K562 (cell line): ENCODE results near the gene ZNF569. TPM values are rescaled to one million over a fixed set of nuclear protein-coding genes. Genes with fewer than 3 reads are reported as not detected.
A peak's percentile ranks its signal among the peaks of the same experiment; 100 is the strongest.

Source experiments
- ELF4 ChIP-seq: fragments of 450-650 bp; formaldehyde crosslinking; IDR thresholded peaks from 2 replicates; pipeline ENCODE4 v1.4.0; 2022; ENCODE audit warnings: missing genetic modification characterization
- FOS ChIP-seq: IDR thresholded peaks from 3 replicates; pipeline ENCODE4 v1.6.1; 2011; ENCODE audit not compliant: insufficient read length; ENCODE audit errors: extremely low read depth
- SAFB ChIP-seq: fragments of 200-400 bp; formaldehyde crosslinking; IDR thresholded peaks from 2 replicates; pipeline ENCODE4 v1.6.1; 2017; ENCODE audit warnings: low read depth, low read length, borderline replicate concordance
- SIX5 ChIP-seq, 2 experiments: IDR thresholded peaks; 2 replicates each; pipeline ENCODE4 v1.6.1; 2011; ENCODE audit warnings: low read length in 2 of 2, borderline replicate concordance in 1 of 2, low read depth in 1 of 2, mild to moderate bottlenecking in 1 of 2, moderate library complexity in 1 of 2; ENCODE audit not compliant: insufficient read depth in 1 of 2
- ZNF232 ChIP-seq: sonication (generic); formaldehyde crosslinking; IDR thresholded peaks from 2 replicates; pipeline ENCODE4 v1.8.0; 2022; ENCODE audit warnings: mild to moderate bottlenecking, missing genetic modification reagents
- polyA plus RNA-seq, 8 experiments: library from polyadenylated mRNA; depleted of rRNA in 4 of 8; stranded (reverse) in 5 of 8; unstranded in 3 of 8; fragments of >200 nt; fragmentation: Nextera tagmentation in 2 of 8; fragmentation: Illumina TruSeq in 1 of 8; extraction: Ambion mirVana in 2 of 8; extraction: Trizol in 1 of 8; gene quantifications; 2 replicates each; pipeline versions ENCODE4 v1.2.1 to v1.2.3, GENCODE V29; 2011 to 2014; ENCODE audit warnings: inconsistent platforms in 1 of 8, missing spikeins in 1 of 8
- total RNA-seq, 7 experiments: library from RNA; depleted of rRNA in 6 of 7; stranded (reverse); fragments of >200 nt in 6 of 7; fragmentation: Illumina TruSeq in 2 of 7; extraction: Trizol in 2 of 7; gene quantifications; 2 replicates each; pipeline versions ENCODE4 v1.2.1 to v1.2.3, GENCODE V29; 2011 to 2021; ENCODE audit warnings: low replicate concordance in 1 of 7
- TF ChIP-seq, protein P1 (sequence below): fragments of 200-600 bp; sonication (generic); IDR thresholded peaks from one replicate; pipeline ENCODE4 v1.6.1; 2012; ENCODE audit warnings: mild to moderate bottlenecking, low read depth, low read length, inconsistent platforms
- TF ChIP-seq, protein P2 (sequence below): fragments of 450-650 bp; IDR thresholded peaks from 2 replicates; pipeline ENCODE4 v1.6.1; 2017; ENCODE audit warnings: mild to moderate bottlenecking, moderate library complexity
- TF ChIP-seq, protein P3 (sequence below): sonication (generic); formaldehyde crosslinking; IDR thresholded peaks from 2 replicates; pipeline ENCODE4 v1.8.0; 2023; ENCODE audit warnings: missing genetic modification reagents, mild to moderate bottlenecking, borderline replicate concordance

Gene ZNF569
- total and polyA plus RNA-seq, 9 of the 15 experiments (the other 6 are each of a cell fraction or from before 2014, with no cell fraction given), result 2.1 to 5.7 (median 4.5) TPM

DNA sequence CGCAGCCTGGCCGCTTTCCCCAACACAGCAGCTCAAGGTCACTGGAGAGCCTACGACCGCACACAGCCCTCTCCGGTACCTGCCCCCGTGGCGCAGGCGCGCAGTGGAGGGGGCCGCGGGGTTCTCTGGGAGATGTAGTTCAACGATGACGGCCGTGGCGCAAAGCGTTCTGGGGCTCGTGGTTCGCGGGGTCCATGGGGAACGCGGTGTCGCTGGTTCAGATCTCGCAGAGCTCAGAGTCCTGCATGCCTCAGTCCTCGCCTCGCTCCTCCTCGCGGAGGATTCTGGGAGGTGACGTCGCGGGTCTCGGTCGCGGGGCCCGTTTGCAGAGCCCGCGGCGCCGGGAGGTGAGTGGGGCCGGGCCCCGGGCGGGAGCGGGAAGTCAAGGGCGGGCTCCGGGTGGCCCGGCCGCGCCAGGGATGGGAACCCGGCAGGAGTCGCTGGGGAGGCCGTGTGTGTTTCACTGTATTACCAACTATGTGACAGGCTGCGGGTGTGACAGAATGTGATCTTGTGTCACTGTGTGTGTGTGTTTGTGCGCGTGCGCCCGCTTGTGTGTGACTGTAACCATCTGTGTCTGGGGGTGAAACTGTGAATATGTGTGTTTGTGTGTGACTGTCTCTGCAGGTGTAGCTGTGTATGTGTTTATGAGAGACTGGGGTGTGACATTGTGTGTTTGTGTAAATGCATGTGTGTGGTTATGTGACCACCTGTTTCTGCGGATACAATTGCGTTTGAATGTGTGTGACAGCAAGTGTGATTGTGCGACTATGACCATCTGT, 96.2 kb downstream of the ZNF569 start, which contains the start of gene ZNF527 (continued):
- TF ChIP-seq, protein P1, sequence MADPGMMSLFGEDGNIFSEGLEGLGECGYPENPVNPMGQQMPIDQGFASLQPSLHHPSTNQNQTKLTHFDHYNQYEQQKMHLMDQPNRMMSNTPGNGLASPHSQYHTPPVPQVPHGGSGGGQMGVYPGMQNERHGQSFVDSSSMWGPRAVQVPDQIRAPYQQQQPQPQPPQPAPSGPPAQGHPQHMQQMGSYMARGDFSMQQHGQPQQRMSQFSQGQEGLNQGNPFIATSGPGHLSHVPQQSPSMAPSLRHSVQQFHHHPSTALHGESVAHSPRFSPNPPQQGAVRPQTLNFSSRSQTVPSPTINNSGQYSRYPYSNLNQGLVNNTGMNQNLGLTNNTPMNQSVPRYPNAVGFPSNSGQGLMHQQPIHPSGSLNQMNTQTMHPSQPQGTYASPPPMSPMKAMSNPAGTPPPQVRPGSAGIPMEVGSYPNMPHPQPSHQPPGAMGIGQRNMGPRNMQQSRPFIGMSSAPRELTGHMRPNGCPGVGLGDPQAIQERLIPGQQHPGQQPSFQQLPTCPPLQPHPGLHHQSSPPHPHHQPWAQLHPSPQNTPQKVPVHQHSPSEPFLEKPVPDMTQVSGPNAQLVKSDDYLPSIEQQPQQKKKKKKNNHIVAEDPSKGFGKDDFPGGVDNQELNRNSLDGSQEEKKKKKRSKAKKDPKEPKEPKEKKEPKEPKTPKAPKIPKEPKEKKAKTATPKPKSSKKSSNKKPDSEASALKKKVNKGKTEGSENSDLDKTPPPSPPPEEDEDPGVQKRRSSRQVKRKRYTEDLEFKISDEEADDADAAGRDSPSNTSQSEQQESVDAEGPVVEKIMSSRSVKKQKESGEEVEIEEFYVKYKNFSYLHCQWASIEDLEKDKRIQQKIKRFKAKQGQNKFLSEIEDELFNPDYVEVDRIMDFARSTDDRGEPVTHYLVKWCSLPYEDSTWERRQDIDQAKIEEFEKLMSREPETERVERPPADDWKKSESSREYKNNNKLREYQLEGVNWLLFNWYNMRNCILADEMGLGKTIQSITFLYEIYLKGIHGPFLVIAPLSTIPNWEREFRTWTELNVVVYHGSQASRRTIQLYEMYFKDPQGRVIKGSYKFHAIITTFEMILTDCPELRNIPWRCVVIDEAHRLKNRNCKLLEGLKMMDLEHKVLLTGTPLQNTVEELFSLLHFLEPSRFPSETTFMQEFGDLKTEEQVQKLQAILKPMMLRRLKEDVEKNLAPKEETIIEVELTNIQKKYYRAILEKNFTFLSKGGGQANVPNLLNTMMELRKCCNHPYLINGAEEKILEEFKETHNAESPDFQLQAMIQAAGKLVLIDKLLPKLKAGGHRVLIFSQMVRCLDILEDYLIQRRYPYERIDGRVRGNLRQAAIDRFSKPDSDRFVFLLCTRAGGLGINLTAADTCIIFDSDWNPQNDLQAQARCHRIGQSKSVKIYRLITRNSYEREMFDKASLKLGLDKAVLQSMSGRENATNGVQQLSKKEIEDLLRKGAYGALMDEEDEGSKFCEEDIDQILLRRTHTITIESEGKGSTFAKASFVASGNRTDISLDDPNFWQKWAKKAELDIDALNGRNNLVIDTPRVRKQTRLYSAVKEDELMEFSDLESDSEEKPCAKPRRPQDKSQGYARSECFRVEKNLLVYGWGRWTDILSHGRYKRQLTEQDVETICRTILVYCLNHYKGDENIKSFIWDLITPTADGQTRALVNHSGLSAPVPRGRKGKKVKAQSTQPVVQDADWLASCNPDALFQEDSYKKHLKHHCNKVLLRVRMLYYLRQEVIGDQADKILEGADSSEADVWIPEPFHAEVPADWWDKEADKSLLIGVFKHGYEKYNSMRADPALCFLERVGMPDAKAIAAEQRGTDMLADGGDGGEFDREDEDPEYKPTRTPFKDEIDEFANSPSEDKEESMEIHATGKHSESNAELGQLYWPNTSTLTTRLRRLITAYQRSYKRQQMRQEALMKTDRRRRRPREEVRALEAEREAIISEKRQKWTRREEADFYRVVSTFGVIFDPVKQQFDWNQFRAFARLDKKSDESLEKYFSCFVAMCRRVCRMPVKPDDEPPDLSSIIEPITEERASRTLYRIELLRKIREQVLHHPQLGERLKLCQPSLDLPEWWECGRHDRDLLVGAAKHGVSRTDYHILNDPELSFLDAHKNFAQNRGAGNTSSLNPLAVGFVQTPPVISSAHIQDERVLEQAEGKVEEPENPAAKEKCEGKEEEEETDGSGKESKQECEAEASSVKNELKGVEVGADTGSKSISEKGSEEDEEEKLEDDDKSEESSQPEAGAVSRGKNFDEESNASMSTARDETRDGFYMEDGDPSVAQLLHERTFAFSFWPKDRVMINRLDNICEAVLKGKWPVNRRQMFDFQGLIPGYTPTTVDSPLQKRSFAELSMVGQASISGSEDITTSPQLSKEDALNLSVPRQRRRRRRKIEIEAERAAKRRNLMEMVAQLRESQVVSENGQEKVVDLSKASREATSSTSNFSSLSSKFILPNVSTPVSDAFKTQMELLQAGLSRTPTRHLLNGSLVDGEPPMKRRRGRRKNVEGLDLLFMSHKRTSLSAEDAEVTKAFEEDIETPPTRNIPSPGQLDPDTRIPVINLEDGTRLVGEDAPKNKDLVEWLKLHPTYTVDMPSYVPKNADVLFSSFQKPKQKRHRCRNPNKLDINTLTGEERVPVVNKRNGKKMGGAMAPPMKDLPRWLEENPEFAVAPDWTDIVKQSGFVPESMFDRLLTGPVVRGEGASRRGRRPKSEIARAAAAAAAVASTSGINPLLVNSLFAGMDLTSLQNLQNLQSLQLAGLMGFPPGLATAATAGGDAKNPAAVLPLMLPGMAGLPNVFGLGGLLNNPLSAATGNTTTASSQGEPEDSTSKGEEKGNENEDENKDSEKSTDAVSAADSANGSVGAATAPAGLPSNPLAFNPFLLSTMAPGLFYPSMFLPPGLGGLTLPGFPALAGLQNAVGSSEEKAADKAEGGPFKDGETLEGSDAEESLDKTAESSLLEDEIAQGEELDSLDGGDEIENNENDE, result no peak
- TF ChIP-seq FOS (no peak), SIX5 (IDR thresholded peaks at IDR 0.05; ENCODE audit: borderline replicate concordance in 1 of 2, insufficient read depth in 1 of 2, low read depth in 1 of 2, low read length in 2 of 2) (peak; percentile 57 to 68; a peak in 3 of 4 replicates), ZNF232 (no peak), ELF4 (CRISPR knock-in tag) (no peak), SAFB (no peak)
- TF ChIP-seq, protein P2, sequence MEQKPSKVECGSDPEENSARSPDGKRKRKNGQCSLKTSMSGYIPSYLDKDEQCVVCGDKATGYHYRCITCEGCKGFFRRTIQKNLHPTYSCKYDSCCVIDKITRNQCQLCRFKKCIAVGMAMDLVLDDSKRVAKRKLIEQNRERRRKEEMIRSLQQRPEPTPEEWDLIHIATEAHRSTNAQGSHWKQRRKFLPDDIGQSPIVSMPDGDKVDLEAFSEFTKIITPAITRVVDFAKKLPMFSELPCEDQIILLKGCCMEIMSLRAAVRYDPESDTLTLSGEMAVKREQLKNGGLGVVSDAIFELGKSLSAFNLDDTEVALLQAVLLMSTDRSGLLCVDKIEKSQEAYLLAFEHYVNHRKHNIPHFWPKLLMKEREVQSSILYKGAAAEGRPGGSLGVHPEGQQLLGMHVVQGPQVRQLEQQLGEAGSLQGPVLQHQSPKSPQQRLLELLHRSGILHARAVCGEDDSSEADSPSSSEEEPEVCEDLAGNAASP, result no peak
- TF ChIP-seq, protein P3, sequence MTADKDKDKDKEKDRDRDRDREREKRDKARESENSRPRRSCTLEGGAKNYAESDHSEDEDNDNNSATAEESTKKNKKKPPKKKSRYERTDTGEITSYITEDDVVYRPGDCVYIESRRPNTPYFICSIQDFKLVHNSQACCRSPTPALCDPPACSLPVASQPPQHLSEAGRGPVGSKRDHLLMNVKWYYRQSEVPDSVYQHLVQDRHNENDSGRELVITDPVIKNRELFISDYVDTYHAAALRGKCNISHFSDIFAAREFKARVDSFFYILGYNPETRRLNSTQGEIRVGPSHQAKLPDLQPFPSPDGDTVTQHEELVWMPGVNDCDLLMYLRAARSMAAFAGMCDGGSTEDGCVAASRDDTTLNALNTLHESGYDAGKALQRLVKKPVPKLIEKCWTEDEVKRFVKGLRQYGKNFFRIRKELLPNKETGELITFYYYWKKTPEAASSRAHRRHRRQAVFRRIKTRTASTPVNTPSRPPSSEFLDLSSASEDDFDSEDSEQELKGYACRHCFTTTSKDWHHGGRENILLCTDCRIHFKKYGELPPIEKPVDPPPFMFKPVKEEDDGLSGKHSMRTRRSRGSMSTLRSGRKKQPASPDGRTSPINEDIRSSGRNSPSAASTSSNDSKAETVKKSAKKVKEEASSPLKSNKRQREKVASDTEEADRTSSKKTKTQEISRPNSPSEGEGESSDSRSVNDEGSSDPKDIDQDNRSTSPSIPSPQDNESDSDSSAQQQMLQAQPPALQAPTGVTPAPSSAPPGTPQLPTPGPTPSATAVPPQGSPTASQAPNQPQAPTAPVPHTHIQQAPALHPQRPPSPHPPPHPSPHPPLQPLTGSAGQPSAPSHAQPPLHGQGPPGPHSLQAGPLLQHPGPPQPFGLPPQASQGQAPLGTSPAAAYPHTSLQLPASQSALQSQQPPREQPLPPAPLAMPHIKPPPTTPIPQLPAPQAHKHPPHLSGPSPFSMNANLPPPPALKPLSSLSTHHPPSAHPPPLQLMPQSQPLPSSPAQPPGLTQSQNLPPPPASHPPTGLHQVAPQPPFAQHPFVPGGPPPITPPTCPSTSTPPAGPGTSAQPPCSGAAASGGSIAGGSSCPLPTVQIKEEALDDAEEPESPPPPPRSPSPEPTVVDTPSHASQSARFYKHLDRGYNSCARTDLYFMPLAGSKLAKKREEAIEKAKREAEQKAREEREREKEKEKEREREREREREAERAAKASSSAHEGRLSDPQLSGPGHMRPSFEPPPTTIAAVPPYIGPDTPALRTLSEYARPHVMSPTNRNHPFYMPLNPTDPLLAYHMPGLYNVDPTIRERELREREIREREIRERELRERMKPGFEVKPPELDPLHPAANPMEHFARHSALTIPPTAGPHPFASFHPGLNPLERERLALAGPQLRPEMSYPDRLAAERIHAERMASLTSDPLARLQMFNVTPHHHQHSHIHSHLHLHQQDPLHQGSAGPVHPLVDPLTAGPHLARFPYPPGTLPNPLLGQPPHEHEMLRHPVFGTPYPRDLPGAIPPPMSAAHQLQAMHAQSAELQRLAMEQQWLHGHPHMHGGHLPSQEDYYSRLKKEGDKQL (CRISPR knock-in tag), result no peak
